Measurements from ENCODE around the gene CLDN9. TPM values are rescaled to one million over a fixed set of nuclear protein-coding genes. Genes with fewer than 3 reads are reported as not detected.

CLDN9 gene
- total and polyA plus RNA-seq, 9 of the 15 experiments (the other 6 are each of a cell fraction or from before 2014, with no cell fraction given): 0.12 to 0.44 (median 0.22) TPM; not detected in 4

DNA sequence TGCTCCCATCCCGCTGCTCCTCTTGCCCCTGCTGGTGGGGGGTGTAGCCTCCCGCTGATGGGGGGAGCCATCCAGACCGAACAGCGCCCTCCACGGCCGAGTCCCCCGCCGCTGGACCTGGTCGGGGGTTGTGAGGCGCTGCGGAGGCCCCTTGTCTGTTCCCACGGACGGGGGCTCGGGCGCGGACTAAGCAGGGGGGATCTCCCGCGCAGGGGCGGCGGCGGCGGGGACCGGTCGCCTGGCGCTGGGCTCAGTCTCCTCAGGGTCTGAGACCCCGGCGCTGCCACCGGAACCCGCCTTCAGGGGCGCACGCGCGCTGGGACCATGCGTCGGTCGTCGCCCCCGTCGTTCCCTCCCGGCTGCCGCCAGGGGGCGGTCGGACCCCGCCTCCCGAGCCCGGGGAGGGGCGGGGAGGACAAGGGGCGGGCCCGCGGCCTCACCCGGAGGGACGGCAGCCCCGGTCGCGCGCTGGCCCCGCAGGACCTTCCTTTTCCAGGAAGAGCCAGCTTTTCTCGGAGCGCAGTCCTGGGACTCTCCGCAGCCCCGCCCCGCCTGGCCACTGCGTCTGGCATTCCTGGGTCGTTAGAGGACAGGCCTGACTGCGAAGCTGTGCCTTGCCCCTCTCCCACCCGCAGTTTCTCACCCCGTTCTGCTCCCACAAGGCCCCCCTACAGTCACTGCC lies 46.5 kb downstream of the CLDN9 start (continued):
- TF ChIP-seq, protein P1, sequence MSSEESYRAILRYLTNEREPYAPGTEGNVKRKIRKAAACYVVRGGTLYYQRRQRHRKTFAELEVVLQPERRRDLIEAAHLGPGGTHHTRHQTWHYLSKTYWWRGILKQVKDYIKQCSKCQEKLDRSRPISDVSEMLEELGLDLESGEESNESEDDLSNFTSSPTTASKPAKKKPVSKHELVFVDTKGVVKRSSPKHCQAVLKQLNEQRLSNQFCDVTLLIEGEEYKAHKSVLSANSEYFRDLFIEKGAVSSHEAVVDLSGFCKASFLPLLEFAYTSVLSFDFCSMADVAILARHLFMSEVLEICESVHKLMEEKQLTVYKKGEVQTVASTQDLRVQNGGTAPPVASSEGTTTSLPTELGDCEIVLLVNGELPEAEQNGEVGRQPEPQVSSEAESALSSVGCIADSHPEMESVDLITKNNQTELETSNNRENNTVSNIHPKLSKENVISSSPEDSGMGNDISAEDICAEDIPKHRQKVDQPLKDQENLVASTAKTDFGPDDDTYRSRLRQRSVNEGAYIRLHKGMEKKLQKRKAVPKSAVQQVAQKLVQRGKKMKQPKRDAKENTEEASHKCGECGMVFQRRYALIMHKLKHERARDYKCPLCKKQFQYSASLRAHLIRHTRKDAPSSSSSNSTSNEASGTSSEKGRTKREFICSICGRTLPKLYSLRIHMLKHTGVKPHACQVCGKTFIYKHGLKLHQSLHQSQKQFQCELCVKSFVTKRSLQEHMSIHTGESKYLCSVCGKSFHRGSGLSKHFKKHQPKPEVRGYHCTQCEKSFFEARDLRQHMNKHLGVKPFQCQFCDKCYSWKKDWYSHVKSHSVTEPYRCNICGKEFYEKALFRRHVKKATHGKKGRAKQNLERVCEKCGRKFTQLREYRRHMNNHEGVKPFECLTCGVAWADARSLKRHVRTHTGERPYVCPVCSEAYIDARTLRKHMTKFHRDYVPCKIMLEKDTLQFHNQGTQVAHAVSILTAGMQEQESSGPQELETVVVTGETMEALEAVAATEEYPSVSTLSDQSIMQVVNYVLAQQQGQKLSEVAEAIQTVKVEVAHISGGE (CRISPR knock-in tag; IDR thresholded peaks at IDR 0.05): peak in 2 of 3 experiments; percentile 34 to 88; a peak in 3 of 6 replicates
- TF ChIP-seq, protein P2, sequence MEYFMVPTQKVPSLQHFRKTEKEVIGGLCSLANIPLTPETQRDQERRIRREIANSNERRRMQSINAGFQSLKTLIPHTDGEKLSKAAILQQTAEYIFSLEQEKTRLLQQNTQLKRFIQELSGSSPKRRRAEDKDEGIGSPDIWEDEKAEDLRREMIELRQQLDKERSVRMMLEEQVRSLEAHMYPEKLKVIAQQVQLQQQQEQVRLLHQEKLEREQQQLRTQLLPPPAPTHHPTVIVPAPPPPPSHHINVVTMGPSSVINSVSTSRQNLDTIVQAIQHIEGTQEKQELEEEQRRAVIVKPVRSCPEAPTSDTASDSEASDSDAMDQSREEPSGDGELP (CRISPR knock-in tag; IDR thresholded peaks at IDR 0.05; ENCODE audit: borderline replicate concordance): peak; percentile 64; the same call in 1 of the 2 replicates
- TF ChIP-seq SRF (CRISPR knock-in tag; IDR thresholded peaks at IDR 0.05) (0 out of 4 replicates have a peak, but pooled peaks of 1 of the 2 experiments have one; percentile 20), FOXK2 (conservative IDR thresholded peaks at IDR 0.05 in 1 of 2, IDR thresholded peaks at IDR 0.05 in 1 of 2; ENCODE audit: low read depth in 2 of 2) (no peak), KLF13 (tag; IDR thresholded peaks at IDR 0.05; ENCODE audit: borderline replicate concordance, low read depth) (peak; percentile 55), HDAC1 (IDR thresholded peaks at IDR 0.05) (peak in 1 of 2 experiments; percentile 20; a peak in 1 of 4 replicates), NELFE (IDR thresholded peaks at IDR 0.05; ENCODE audit: insufficient read depth, insufficient read length) (no peak), FOXA3 (CRISPR knock-in tag; conservative IDR thresholded peaks at IDR 0.05 in 1 of 2, IDR thresholded peaks at IDR 0.05 in 1 of 2) (peak in 1 of 2 experiments; percentile 55; a peak in 1 of 4 replicates), U2AF1 (optimal IDR thresholded peaks at IDR 0.05; ENCODE audit: low read depth, low read length) (peak; percentile 73), NR2C2 (CRISPR knock-in tag; IDR thresholded peaks at IDR 0.05) (no peak), NR2C2 (tag; IDR thresholded peaks at IDR 0.05) (peak; percentile 76)
- TF ChIP-seq, protein P3, sequence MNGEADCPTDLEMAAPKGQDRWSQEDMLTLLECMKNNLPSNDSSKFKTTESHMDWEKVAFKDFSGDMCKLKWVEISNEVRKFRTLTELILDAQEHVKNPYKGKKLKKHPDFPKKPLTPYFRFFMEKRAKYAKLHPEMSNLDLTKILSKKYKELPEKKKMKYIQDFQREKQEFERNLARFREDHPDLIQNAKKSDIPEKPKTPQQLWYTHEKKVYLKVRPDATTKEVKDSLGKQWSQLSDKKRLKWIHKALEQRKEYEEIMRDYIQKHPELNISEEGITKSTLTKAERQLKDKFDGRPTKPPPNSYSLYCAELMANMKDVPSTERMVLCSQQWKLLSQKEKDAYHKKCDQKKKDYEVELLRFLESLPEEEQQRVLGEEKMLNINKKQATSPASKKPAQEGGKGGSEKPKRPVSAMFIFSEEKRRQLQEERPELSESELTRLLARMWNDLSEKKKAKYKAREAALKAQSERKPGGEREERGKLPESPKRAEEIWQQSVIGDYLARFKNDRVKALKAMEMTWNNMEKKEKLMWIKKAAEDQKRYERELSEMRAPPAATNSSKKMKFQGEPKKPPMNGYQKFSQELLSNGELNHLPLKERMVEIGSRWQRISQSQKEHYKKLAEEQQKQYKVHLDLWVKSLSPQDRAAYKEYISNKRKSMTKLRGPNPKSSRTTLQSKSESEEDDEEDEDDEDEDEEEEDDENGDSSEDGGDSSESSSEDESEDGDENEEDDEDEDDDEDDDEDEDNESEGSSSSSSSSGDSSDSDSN (IDR thresholded peaks at IDR 0.05; ENCODE audit: borderline replicate concordance in 1 of 2, low read depth in 2 of 2, low read length in 2 of 2): 0 out of 4 replicates have a peak, but pooled peaks of 1 of the 2 experiments have one; percentile 21
- TF ChIP-seq, protein P4, sequence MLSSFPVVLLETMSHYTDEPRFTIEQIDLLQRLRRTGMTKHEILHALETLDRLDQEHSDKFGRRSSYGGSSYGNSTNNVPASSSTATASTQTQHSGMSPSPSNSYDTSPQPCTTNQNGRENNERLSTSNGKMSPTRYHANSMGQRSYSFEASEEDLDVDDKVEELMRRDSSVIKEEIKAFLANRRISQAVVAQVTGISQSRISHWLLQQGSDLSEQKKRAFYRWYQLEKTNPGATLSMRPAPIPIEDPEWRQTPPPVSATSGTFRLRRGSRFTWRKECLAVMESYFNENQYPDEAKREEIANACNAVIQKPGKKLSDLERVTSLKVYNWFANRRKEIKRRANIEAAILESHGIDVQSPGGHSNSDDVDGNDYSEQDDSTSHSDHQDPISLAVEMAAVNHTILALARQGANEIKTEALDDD (IDR thresholded peaks at IDR 0.05): no peak
- TF ChIP-seq, protein P5, sequence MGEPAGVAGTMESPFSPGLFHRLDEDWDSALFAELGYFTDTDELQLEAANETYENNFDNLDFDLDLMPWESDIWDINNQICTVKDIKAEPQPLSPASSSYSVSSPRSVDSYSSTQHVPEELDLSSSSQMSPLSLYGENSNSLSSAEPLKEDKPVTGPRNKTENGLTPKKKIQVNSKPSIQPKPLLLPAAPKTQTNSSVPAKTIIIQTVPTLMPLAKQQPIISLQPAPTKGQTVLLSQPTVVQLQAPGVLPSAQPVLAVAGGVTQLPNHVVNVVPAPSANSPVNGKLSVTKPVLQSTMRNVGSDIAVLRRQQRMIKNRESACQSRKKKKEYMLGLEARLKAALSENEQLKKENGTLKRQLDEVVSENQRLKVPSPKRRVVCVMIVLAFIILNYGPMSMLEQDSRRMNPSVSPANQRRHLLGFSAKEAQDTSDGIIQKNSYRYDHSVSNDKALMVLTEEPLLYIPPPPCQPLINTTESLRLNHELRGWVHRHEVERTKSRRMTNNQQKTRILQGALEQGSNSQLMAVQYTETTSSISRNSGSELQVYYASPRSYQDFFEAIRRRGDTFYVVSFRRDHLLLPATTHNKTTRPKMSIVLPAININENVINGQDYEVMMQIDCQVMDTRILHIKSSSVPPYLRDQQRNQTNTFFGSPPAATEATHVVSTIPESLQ (CRISPR knock-in tag; IDR thresholded peaks at IDR 0.05): no peak
